D721Med (cell line): ENCODE data around the gene PIMREG.

Experiments
- DNase-seq: peaks from one replicate; pipeline ENCODE4 v3.0.0; 2011; ENCODE audit warnings: low spot score; ENCODE audit not compliant: insufficient read length
- FAIRE-seq: peaks from 2 replicates; lab custom pipeline; 2011; peaks lifted over from hg19 to GRCh38; lab: Jason Lieb, UNC
- CTCF ChIP-seq: IDR thresholded peaks from 2 replicates; pipeline ENCODE4 v1.5.1; 2012; ENCODE audit warnings: mild to moderate bottlenecking, control low read depth; ENCODE audit not compliant: insufficient read depth; ENCODE audit errors: missing control alignments

The PIMREG gene

GRCh38 chr17:6474906-6475305, 30.7 kb downstream of the PIMREG start:
- FAIRE-seq (no peak), DNase-seq (no peak)
- TF ChIP-seq CTCF: no peak

GRCh38 chr17:6475411-6475810, 31.2 kb downstream of the PIMREG start:
- TF ChIP-seq CTCF: no peak
- DNase-seq: no peak
- no peak for FAIRE-seq

- no peak for TF ChIP-seq CTCF
- no peak for FAIRE-seq
- DNase-seq: no peak
Observed at GRCh38 chr17:6476076-6476809, 32.0 kb downstream of the PIMREG start.

GRCh38 chr17:6476810-6477179, 32.5 kb downstream of the PIMREG start:
- DNase-seq (no peak), FAIRE-seq (no peak)
- TF ChIP-seq CTCF: no peak

- no peak for FAIRE-seq
- no peak for TF ChIP-seq CTCF
- DNase-seq: no peak
Observed at GRCh38 chr17:6477831-6478383, 33.7 kb downstream of the PIMREG start.

- no peak for DNase-seq
- TF ChIP-seq CTCF: no peak
- no peak for FAIRE-seq
Observed at GRCh38 chr17:6478486-6478885, 34.2 kb downstream of the PIMREG start.

- FAIRE-seq (no peak), DNase-seq (peak; percentile 81)
- TF ChIP-seq CTCF: no peak
Observed at GRCh38 chr17:6479622-6480302, 35.5 kb downstream of the PIMREG start.
